ENCODE measurements around the gene SYNPO2.
A peak's percentile ranks its signal among the peaks of the same experiment; 100 is the strongest.
"Not testable (repeated sequence)": the region's sequence is repeated elsewhere in the genome, so short reads cannot be mapped to it uniquely, and the experiment has no call there.

SYNPO2 gene

GRCh38 chr4:118939169-118939783 lies 50.6 kb downstream of the SYNPO2 start:
- DNase-seq, result no peak

- no peak for DNase-seq
Observed at GRCh38 chr4:118941149-118941548, 52.5 kb downstream of the SYNPO2 start.

GRCh38 chr4:118941799-118942198 lies 53.1 kb downstream of the SYNPO2 start:
- DNase-seq, result no peak

- no peak for DNase-seq
Observed at GRCh38 chr4:118942465-118942864, 53.8 kb downstream of the SYNPO2 start.

GRCh38 chr4:118947095-118947494 lies 58.4 kb downstream of the SYNPO2 start:
- DNase-seq, result no peak

GRCh38 chr4:118948545-118949144 lies 60.0 kb downstream of the SYNPO2 start:
- DNase-seq, result no peak

- DNase-seq, result no peak
Observed at GRCh38 chr4:118950224-118950623, 61.6 kb downstream of the SYNPO2 start.

- DNase-seq, result no peak
Observed at GRCh38 chr4:118950929-118951570, 62.4 kb downstream of the SYNPO2 start.

GRCh38 chr4:118953276-118953675 lies 64.6 kb downstream of the SYNPO2 start:
- DNase-seq, result no peak

- DNase-seq, result peak; percentile 10
Observed at GRCh38 chr4:118954246-118954645, 65.6 kb downstream of the SYNPO2 start.

GRCh38 chr4:118955515-118955914 lies 66.9 kb downstream of the SYNPO2 start:
- no peak for DNase-seq

GRCh38 chr4:118957722-118958445 lies 69.2 kb downstream of the SYNPO2 start:
- no peak for DNase-seq

GRCh38 chr4:118962540-118962939 lies 73.9 kb downstream of the SYNPO2 start:
- no peak for DNase-seq

- no peak for DNase-seq
Observed at GRCh38 chr4:118964891-118965411, 76.3 kb downstream of the SYNPO2 start.

- DNase-seq, result no peak
Observed at GRCh38 chr4:118967393-118967792, 78.7 kb downstream of the SYNPO2 start.

- DNase-seq, result no peak
Observed at GRCh38 chr4:118968005-118968404, 79.4 kb downstream of the SYNPO2 start.

GRCh38 chr4:118968813-118969212 lies 80.2 kb downstream of the SYNPO2 start:
- DNase-seq, result no peak

GRCh38 chr4:118969359-118969758 lies 80.7 kb downstream of the SYNPO2 start:
- peak; percentile 54 for DNase-seq

- no peak for DNase-seq
Observed at GRCh38 chr4:118972167-118972566, 83.5 kb downstream of the SYNPO2 start.

GRCh38 chr4:118973295-118973694 lies 84.6 kb downstream of the SYNPO2 start:
- DNase-seq, result no peak

- DNase-seq, result no peak
Observed at GRCh38 chr4:118974758-118975157, 86.1 kb downstream of the SYNPO2 start.

GRCh38 chr4:118975449-118976192 lies 87.0 kb downstream of the SYNPO2 start:
- no peak for DNase-seq

- DNase-seq, result not testable (repeated sequence)
Observed at GRCh38 chr4:118976193-118976560, 87.5 kb downstream of the SYNPO2 start.
